ENCODE results near the gene INS. TPM values are rescaled to one million over a fixed set of nuclear protein-coding genes. Genes with fewer than 3 reads are reported as not detected.
A peak's percentile ranks its signal among the peaks of the same experiment; 100 is the strongest.

The INS gene
- total and polyA plus RNA-seq, 2 of the 13 experiments (the other 11 are each of a cell fraction or from before 2014, with no cell fraction given): not detected

DNA sequence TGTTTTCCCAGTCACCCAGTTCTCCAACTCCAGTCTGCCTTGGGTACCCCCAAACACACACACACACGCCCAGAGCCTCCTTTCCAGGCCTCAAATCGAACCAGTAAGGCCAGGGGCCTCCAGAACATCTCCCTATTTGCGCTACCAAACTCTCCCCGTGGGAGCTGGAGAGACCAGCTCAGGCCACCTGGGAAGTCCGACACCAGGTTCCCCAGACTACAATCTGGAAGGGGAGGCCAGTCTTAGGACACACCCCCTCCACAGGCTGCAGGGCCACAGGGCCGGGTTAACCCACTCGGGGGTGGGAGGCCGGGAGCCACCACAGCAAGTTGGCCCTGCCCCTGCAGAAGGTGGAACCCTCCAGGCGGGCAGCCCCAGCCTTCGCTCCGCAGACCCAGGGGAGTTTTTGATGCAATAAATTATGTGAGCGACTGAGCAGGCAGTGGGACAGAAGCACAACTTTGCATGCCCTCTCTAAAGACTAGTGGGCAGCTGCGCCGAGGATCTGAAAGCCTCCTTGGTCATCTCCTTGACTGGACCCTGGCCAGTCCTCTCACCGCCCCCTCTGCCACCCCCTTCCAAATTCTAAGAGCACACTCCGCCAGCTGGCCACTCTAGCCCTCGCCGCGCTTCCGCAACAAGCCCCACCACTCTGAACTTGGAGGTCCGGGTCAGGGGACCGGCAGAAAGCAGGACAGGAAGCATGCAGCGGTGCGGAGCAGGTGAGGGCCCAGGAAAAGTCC lies 24.6 kb downstream of the INS start:
- Histone ChIP-seq H3K4me2 (ENCODE audit: low read depth, low read length) (peak overlapping the region; percentile 75), H3K36me3 (replicated peaks in 1 of 2; ENCODE audit: control insufficient read depth in 1 of 2, insufficient read depth in 2 of 2, low read length in 2 of 2) (peaks cover 23 to 40% of the 10 kb centered on the region in 2 experiments; a peak in 4 of 5 replicates), H3K27ac (ENCODE audit: extremely low read length, insufficient read depth, low read length) (peak overlapping the region; percentile 80), H4K20me1 (ENCODE audit: insufficient read depth, low read length) (peaks cover 65% of the 10 kb centered on the region), H3K4me3 (replicated peaks in 1 of 3; ENCODE audit: insufficient read depth in 1 of 3, low read depth in 2 of 3, low read length in 3 of 3) (peak overlapping the region; percentile 72 to 84 (median 80)), H3K79me2 (ENCODE audit: insufficient read depth, low read length) (peaks cover 17% of the 10 kb centered on the region), H3K9me3 (ENCODE audit: low read length) (no peaks in the 10 kb centered on the region), H3K9ac (ENCODE audit: insufficient read depth, low read depth, low read length) (peak overlapping the region; percentile 72), H2AFZ (ENCODE audit: low read length) (no peak overlapping the region), H3K27me3 (ENCODE audit: control insufficient read depth in 1 of 2, insufficient read depth in 2 of 2, low read length in 2 of 2) (peaks cover 0 to 17% of the 10 kb centered on the region in 2 experiments; a peak in 3 of 5 replicates), H3K4me1 (ENCODE audit: insufficient read depth, low read length) (peaks cover 40% of the 10 kb centered on the region)
- DNase-seq (ENCODE audit: low spot score): no peak
- POLR2A ChIA-PET: interaction anchor here (0.7 to 6.5 kb wide), 22 partner anchors 7 to 442 kb away, joined by 3 to 108 read pairs (median 4); partner anchors contain the start of gene MRPL23
- WGBS (ENCODE audit: low lambda C conversion rate): 39% methylated on average over 17 of the region's 24 CpGs
- FAIRE-seq: no peak
- CTCF ChIA-PET (ENCODE audit: low intra/inter-chr PET ratio, low total read pairs): no interaction called here
- intact Hi-C loops (cut with micrococcal nuclease; ENCODE audit: unreplicated experiment): no loop called here
- BruUV-seq (replicated peaks): no TSS peak
- in situ Hi-C loops (cut with HindIII; ENCODE audit: extremely low pct_ligation_motif_present, low pct_unique_long_range_greater_than_20kb): no loop called here
- ATAC-seq: no peak
- TF ChIP-seq ZNF775 (CRISPR knock-in tag; IDR thresholded peaks at IDR 0.05; ENCODE audit: borderline replicate concordance) (peak; percentile 60; the same call in 1 of the 2 replicates), HNRNPLL (IDR thresholded peaks at IDR 0.05; ENCODE audit: low read depth, low read length, poor library complexity, severe bottlenecking) (peak; percentile 10), ZNF558 (CRISPR knock-in tag; IDR thresholded peaks at IDR 0.05; ENCODE audit: borderline replicate concordance) (peak; percentile 79), ZNF546 (CRISPR knock-in tag; conservative IDR thresholded peaks at IDR 0.05) (0 out of 2 replicates have a peak, but pooled peaks have one; percentile 59), ZNF431 (CRISPR knock-in tag; IDR thresholded peaks at IDR 0.05; ENCODE audit: borderline replicate concordance, low read depth) (peak; percentile 30; the same call in 1 of the 2 replicates), ZNF253 (CRISPR knock-in tag; IDR thresholded peaks at IDR 0.05; ENCODE audit: borderline replicate concordance) (peak; percentile 57; the same call in 1 of the 2 replicates), ZSCAN31 (CRISPR knock-in tag; IDR thresholded peaks at IDR 0.05; ENCODE audit: low read depth) (0 out of 2 replicates have a peak, but pooled peaks have one; percentile 17), TP53 (CRISPR knock-in tag; conservative IDR thresholded peaks at IDR 0.05) (no peak), ZNF572 (CRISPR knock-in tag; IDR thresholded peaks at IDR 0.05) (peak; percentile 13; the same call in 1 of the 2 replicates), KLF15 (CRISPR knock-in tag; IDR thresholded peaks at IDR 0.05; ENCODE audit: borderline replicate concordance) (no peak), CCAR2 (optimal IDR thresholded peaks at IDR 0.05; ENCODE audit: low read depth, low read length) (peak; percentile 25), ZNF317 (CRISPR knock-in tag; IDR thresholded peaks at IDR 0.05) (peak; percentile 7; the same call in 1 of the 2 replicates), ZNF468 (CRISPR knock-in tag; IDR thresholded peaks at IDR 0.05) (0 out of 2 replicates have a peak, but pooled peaks have one; percentile 29), ZFP82 (CRISPR knock-in tag; IDR thresholded peaks at IDR 0.05; ENCODE audit: borderline replicate concordance) (no peak), BHLHE40 (IDR thresholded peaks at IDR 0.05; ENCODE audit: low read length) (no peak), PCBP1 (IDR thresholded peaks at IDR 0.05; ENCODE audit: borderline replicate concordance, low read depth, low read length) (0 out of 2 replicates have a peak, but pooled peaks have one; percentile 2)
- TF ChIP-seq, protein P1, sequence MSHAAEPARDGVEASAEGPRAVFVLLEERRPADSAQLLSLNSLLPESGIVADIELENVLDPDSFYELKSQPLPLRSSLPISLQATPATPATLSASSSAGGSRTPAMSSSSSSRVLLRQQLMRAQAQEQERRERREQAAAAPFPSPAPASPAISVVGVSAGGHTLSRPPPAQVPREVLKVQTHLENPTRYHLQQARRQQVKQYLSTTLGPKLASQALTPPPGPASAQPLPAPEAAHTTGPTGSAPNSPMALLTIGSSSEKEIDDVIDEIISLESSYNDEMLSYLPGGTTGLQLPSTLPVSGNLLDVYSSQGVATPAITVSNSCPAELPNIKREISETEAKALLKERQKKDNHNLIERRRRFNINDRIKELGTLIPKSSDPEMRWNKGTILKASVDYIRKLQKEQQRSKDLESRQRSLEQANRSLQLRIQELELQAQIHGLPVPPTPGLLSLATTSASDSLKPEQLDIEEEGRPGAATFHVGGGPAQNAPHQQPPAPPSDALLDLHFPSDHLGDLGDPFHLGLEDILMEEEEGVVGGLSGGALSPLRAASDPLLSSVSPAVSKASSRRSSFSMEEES (CRISPR knock-in tag; IDR thresholded peaks at IDR 0.05): 0 out of 2 replicates have a peak, but pooled peaks have one; percentile 18
- TF ChIP-seq, protein P2, sequence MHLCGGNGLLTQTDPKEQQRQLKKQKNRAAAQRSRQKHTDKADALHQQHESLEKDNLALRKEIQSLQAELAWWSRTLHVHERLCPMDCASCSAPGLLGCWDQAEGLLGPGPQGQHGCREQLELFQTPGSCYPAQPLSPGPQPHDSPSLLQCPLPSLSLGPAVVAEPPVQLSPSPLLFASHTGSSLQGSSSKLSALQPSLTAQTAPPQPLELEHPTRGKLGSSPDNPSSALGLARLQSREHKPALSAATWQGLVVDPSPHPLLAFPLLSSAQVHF (CRISPR knock-in tag; IDR thresholded peaks at IDR 0.05): peak; percentile 26; the same call in 1 of the 2 replicates
- TF ChIP-seq, protein P3, sequence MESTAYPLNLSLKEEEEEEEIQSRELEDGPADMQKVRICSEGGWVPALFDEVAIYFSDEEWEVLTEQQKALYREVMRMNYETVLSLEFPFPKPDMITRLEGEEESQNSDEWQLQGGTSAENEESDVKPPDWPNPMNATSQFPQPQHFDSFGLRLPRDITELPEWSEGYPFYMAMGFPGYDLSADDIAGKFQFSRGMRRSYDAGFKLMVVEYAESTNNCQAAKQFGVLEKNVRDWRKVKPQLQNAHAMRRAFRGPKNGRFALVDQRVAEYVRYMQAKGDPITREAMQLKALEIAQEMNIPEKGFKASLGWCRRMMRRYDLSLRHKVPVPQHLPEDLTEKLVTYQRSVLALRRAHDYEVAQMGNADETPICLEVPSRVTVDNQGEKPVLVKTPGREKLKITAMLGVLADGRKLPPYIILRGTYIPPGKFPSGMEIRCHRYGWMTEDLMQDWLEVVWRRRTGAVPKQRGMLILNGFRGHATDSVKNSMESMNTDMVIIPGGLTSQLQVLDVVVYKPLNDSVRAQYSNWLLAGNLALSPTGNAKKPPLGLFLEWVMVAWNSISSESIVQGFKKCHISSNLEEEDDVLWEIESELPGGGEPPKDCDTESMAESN (CRISPR knock-in tag; conservative IDR thresholded peaks at IDR 0.05): peak; percentile 46; the same call in 1 of the 2 replicates

Data from HepG2 (cell line).